Erythroblast (primary cell): ENCODE data around the gene RELA.

Experiments used
- GATA1 ChIP-seq: IDR thresholded peaks from 2 replicates; pipeline ENCODE4 v1.6.1; 2011; ENCODE audit warnings: low read depth, mild to moderate bottlenecking, control low read depth, low read length, moderate library complexity
- POLR2A ChIP-seq: IDR thresholded peaks from 2 replicates; pipeline ENCODE4 v1.6.1; 2011; ENCODE audit warnings: mild to moderate bottlenecking, low read length

- TF ChIP-seq POLR2A: peak; percentile 76
- no peak for TF ChIP-seq GATA1
Measured at GRCh38 chr11:65637794-65638419, 24.8 kb downstream of the RELA start, which contains the start of gene SIPA1.
